T-helper 2 cell treated with Interferon-gamma antibody and Interleukin-4, amounts not matched to agents 100 ng/mL and 5 ng/mL, for 36 hours (primary cell): ENCODE data around the gene AGPAT4. TPM values are rescaled to one million over a fixed set of nuclear protein-coding genes. Genes with fewer than 3 reads are reported as not detected.

Source experiments
- intact Hi-C: fragments of 100-400 bp; cut with micrococcal nuclease; formaldehyde crosslinking; loops from one replicate; pipeline ENCODE4 v1.15.1; 2023
- total RNA-seq: library from RNA; stranded (reverse); gene quantifications from 2 replicates; pipeline ENCODE4 v1.2.3, GENCODE V29; 2022

The AGPAT4 gene
- total RNA-seq, 1 donor from 2014 or later: 12.5 TPM

DNA sequence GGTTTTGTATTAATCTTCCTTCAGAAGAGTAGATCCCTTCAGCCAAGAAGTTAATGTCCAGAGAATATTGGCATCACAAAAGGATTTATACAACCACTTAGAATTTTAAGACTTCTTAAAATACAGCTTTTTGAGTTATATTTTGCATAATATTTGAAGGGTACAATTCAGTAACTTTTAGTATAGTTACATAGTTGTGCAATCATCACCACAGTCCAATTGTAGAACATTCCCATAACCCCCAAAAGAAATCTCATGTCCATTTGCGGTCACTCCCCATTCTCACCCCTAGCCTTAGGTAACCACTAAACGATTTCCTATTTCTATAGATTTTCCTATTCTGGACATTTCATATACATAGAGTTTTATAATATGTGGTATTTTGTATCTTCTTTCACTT lies 155.9 kb downstream of the AGPAT4 start:
- intact Hi-C loops: no loop called here

DNA sequence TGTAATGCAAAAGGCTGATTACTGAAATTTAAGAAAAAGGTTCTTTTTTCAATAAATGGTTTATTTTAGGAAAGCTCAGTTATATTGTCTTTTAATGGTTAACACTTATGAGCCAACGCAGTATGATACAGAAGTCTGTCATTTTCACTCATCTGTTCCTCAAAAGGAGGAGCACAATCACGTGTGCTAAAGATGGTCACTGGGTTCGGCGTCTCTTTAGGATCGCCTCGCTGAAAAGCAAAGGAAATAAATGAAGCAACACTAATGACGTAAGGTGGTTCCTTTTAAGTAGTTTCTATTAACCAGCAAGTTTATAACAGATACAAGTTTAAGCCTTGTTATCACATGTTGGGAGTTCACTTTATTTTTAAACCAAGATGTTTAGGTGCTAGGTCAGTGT lies 156.6 kb downstream of the AGPAT4 start:
- intact Hi-C loops: no loop called here

DNA sequence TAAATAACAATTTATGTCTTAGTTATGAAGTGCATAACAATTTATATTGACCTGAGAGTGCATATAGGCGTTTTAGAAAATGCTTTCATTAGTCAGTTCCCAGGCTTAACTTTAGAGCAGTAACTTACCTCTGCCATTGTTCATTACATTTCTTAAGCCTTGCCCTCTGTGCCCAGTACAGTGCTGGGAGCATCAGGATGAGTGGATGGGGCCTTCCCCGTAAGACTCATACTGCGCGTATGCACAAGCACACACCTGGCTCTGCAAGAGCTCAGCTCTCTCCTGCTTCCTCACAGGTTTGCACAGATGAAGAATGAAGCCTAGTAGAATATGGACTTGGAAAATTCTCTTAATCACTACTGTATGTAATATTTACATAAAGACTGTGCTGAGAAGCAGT lies 157.3 kb downstream of the AGPAT4 start:
- intact Hi-C loops: no loop called here

DNA sequence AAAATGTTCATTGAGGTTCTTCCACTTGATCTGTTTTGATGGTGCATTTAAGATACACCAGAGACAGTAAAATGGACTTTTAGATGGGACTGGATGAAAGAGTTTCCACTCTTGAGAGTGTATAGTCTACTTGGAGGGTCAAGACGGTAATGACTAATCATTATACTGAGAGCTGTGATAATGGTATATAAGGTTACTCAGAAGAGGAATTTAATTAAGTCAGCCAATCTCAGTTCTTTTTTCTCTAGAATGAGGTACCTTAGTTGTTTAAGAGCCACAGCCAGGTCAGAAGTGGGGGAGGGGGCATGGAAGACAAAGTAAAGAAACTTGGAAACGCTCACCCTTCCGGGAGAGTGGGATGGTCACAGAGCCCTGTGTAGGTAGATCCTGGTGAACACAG lies 158.4 kb downstream of the AGPAT4 start:
- intact Hi-C loops: no loop called here

DNA sequence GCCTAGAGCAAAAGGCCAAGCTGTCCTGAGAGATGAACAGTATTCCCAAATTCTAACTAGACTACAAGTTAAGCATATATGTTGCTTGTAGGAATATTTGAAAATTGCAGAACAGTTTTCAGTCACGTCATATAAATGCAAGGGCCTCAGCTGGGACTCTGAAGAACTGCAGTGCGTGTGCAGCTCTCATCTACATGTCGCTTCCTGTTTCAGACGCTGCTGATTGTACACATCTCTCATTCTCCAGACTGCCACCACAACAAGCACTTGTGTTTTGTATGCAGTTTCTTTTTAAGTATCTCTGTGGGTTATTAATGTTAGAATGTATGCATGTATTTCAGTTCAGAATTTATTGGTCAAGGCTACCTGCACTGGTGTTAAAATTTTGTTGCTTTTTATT lies 162.6 kb downstream of the AGPAT4 start:
- intact Hi-C loops: loop anchor here (5.0 kb wide), 3 partner anchors 116 to 161 kb away; partner anchors contain the start of genes AGPAT4 and MAP3K4

DNA sequence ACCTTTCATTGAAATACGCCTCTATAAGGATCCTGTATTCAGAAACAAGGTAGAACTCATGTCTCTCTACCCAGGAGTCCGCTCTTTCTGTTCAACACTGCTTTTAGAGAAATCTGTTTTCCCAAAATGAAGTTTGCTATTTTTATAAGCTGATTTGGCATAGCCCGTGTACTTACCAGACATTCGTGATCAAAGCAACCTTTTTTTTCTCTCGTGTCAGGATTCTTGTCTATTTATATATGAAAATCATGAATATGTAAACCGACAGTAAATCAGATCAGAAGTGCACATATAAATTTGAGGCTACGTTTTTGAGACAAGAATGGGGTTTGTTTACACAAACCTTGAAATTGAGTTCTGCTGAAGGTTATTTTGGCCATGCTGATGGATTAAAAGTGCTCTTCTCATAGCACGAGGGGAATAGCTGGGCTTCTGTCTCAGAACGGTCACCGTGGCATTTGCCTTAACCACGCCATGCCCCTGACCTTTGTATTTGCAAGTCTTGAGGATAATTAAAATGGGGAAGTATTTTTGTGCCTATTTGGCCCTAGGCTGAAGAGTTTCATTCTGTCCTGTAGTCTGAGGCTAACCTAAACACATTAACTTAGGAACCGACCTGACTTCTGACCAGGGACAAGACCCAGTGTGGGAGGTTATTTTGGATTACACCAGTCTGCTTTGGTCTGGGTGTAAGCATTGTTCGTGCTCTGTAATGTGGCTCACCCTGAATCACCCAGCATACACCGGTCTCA lies 163.7 kb downstream of the AGPAT4 start:
- intact Hi-C loops: loop anchor here (5.0 kb wide), 3 partner anchors 117 to 162 kb away; partner anchors contain the start of genes AGPAT4 and MAP3K4

DNA sequence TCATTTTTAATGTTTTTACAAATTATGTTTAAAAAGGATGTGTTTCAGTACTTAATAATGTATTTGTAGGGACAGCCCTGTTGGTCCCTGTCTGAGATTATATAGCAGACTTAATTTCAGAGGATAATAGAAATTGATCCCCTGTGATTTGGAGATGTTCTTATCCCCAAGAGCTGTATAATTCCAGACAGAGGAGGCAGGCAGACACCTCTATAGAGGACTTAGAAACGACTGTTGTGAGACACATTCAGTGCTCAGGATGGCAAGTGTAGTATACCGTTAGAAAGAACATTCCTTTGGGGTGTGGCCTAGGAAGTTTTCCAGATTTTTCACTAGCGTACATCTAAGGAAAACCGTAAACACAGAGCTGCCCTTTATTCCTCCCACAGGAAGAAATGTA lies 164.5 kb downstream of the AGPAT4 start:
- intact Hi-C loops: no loop called here

DNA sequence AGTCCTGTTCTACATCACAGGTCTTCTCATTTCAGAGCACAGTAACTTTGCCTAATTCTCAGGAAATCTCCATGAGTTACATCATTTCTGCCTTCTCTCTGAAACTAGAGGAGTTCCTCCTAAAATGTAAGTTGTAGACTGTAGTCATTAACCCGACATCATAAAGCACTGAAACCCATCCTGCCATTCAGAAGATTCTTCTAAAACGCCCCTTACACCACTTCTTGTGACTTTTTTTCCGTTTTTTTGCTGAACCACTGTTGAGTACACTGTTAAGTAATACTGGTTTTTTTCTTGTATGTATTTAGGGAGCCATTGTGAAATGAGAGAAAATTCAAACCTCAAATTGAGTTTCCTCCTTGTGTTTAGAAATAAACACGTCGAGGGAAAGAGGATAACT lies 164.9 kb downstream of the AGPAT4 start:
- intact Hi-C loops: no loop called here

DNA sequence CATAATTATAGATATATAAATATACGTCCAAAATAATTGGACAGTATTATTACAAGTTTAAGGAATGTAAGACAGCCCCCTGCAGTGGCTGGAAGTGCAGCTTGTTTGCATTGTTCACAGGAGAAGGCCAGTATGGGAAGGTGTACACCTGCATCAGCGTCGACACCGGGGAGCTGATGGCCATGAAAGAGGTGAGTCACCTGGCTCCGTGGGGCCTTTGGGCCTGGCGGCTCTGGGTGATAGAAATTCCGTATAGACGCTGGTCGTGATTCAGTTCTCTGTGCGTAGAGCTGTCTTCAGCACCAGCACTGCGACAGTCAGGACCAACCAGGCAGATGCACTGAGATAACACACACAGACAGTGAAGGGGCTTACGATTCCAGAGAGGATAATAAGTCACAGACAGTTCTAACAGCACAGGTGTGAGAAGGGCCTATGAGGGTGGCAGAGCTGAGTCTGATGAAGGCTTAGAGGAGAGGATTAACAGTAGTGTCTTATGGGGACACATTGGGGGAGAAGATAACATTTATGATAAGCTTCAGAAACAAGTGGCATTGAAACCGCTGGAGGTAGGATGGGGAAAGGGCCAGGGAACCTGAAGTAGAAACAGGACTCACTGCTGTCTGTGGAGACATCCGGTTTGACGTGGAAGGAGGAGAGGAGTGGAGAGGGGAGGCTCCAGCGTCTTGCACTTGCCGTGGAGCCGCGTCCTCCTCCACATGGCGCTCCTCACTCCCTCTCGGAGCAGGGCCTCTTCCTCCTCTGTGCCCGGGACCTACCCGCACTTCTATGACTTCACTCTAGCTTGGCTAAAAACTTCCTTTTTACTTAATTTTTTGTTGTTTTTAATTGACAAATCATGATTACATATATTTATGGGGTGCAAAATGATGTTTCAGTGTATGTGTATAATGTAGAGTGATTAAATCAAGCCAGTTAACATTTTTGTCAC lies 165.8 kb downstream of the AGPAT4 start:
- intact Hi-C loops: no loop called here

DNA sequence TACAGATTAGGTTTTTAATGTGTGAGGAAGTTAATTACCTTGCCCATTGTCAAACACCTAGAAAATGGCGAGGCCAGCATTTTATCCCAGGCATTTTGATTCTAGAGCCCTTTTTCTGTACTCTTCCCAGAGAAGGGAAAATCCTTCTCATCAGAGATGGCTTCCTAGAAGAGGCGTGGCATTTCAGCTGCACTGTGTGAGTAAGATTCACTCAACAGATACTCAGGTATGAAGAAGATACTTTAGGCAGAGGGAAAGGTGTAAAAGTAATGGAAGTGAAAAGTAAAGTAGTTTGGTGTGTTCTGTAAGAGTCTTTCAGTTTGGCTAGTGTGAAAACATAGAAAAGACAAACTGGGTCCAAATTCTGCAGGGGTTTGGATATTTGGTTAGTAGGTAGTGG lies 168.5 kb downstream of the AGPAT4 start:
- intact Hi-C loops: no loop called here

DNA sequence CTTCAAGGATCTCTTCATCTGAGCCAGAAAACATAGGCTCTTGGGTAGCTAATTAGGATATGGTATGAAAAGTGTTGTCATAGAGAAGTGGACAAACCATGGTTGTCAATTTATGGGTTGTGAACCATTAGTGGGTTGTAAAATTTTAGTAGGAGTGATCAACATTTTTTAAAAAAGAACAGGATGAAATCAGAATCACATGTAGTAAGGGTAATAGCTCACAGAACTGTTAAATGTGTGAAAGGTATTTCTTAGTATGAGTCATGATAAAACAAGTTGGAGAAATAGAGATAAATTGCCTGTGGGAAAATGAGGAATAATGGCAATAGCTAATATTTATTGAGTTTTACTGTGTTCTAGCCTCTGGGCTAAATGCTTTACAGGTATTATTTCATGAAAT lies 168.9 kb downstream of the AGPAT4 start:
- intact Hi-C loops: no loop called here

DNA sequence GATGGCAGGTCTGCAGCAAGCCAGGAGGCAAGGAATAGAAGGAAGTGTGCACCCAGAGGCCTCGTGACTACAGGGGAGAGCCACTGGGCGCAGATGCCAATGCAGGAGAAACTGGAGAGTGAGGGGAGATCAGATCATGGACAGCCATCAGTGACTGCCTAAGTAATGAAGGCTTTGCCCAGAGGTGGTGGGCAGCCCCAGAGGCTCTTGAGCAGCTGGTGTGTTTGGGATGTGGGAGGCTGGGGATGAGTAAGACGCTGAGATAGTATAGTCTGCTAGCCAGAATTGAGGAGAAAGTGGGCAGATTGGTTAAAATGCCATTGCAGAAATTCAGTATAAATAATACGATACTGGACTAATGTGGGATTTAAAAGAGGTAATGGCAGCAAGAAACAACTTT lies 170.4 kb downstream of the AGPAT4 start:
- intact Hi-C loops: no loop called here

DNA sequence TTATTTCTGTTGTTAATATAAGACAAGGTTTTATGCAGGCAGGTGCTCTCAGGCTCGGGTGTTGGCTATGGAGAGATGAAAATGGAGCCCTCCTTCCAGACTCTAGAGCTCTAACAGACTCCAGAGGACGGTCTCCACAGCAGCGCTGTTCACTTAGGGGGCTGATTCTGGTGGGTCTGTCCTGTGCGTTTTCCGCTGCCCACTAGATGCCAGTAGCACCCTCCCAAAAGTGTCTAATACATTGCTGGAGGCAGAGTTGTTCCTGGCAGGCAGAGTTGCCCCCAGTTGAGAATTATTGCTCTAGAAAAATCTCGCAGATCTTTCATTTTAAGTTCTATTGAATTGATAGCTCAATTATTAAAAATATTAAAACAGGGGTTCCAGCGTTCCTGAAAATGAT lies 172.3 kb downstream of the AGPAT4 start:
- intact Hi-C loops: loop anchor here (2.0 kb wide), 1 partner anchor 269 kb away; no protein-coding TSS in a partner anchor

DNA sequence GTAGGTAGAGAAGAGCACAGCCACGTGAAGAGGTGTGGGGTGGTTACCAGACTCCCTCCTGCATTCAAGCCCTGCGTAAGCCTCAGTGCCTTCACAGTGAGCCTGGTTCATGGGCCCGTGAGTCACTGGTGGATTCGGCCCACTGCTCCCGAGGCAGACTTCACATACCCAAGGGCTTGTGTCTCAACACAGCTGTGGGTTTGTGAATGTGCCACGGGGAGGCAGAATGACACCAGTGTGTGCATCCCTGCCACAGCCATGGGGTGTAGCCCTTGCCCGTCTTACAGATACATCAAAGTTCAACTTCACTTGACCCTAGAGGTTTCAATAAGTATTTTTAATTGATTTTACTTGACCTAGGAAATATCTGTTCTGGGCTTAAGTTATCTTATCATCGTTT lies 173.8 kb downstream of the AGPAT4 start:
- intact Hi-C loops: loop anchor here (2.0 kb wide), 1 partner anchor 271 kb away; no protein-coding TSS in a partner anchor

DNA sequence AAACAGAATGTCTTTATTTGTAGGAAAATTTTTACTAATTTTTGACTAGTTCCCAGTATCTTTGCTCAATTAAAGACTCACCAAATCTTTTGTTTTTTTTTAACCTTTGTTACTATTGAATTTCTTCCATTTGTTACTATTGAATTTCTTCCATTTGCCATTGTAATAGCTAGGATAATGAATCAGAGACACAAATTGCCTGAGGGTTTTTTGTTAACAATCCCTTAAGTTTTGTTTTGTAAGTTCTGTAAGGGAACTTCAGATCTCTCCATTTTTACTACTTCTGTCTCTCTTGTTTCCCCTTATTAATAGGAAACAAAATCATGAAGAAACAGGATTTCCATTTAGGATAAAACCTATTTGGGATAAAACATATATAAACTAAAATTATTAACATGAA lies 177.9 kb downstream of the AGPAT4 start:
- intact Hi-C loops: no loop called here

DNA sequence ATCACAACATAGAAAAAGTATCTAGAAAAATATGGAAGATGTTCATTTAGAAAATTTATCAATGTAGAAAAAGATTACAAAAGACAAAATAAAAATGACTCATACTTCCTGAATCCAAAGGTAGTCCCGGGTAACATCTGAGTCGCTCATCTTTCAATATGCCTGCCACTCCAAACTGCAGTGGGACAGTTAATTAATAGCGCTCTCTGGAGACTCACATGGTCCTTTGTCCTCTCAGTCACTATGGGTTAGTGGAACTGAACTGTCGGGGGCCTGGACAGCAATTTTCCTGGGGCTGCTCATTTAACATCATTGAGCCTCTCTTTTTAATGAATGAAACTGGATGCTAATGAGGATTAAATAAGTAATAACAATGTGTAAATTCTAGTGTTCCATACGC lies 178.9 kb downstream of the AGPAT4 start:
- intact Hi-C loops: no loop called here

DNA sequence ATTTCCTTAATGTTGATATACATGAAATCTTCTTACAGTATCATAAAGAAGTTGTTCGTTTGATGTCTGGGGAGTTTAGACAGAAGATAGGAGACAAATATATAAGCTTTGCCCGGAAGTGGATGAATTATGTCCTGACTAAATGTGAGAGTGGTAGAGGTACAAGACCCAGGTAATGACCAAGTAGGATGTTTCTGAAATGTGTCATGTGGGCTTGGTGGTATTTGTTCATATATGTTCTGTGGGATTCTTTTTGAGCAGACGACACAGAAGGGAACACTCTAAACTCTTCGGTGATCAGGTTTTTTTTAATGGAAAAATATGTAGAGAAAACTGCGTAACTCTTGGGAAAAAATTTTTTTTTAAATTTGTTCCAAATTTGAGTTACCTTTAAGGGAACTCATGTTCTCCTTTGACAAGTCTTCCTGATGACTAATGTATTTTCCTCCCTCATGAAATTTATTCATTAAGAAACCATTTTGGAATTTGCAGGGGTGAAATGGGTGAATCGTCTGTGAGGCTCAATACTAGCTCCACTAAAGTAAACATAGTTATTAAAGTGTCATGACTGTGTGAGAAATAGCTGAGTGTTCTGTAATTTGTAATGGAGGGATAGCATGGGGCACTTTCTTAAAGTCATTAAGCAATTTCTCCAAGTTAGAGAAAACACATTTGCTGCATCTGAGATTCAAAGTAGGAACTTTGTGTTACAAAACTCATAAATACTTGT lies 181.7 kb downstream of the AGPAT4 start:
- intact Hi-C loops: no loop called here

DNA sequence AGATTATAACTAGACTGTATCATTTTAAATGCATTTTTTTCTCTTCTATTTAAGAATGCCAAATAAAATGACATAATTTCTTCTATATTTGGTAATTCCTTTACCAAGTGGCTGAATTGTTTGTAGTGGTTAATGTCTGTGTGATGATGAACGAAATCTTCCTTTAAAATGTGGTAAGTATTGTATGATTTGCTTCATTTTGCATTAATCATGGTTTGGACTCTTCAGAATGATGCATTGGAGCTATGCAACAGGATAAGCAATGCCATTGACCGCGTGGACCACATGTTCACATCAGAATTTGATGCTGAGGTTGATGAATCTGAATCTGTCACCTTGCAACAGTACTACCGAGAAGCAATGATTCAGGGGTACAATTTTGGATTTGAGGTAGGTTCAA lies 182.7 kb downstream of the AGPAT4 start:
- intact Hi-C loops: no loop called here

DNA sequence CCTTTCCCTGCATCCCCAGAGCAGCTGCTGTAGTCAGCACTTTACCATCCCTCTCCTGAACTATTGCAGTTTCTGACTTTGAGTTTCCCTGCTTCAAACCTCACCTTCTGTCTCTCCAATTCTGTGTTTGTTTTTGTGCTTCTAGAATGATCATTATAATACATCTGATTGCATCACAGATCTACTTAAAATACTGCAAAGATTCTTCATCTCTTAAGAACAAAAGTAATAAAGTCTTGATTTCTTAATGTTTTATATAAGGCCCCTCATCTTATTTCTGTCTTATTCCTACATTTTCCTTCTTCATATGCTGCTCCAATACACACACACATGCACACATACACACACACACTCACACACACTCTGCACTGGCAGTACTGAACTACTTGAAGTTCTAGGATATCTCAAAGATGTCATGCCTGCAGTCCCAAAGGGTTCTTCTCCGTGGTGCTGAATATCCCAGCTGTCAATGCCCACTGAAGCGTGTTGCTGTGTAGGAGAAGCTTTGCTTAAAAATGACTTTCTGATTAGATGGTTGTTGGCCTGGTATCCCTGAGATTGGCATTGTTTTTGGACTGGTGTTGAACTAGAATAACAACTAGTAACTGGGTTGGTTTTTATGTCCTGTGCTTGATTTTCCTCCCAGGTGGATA lies 185.1 kb downstream of the AGPAT4 start:
- intact Hi-C loops: no loop called here

DNA sequence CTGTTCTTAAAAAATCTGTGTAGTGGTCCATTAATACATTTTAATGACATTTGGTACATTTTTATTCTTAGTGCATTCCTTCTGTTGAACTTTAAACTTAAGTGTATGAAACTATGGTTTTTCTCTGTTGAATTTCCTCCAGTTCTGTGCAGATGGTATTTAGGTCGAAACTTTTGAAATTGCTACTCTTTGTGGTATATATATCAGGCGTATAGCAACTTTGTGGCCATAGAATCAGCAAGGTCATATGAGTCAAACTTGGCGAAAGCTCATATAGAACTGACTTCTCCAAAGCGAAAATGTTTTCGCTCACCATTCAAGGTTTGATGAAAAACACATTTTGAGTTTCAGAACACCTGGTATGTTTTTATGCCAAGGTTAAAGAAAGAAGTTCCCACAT lies 188.6 kb downstream of the AGPAT4 start:
- intact Hi-C loops: no loop called here

DNA sequence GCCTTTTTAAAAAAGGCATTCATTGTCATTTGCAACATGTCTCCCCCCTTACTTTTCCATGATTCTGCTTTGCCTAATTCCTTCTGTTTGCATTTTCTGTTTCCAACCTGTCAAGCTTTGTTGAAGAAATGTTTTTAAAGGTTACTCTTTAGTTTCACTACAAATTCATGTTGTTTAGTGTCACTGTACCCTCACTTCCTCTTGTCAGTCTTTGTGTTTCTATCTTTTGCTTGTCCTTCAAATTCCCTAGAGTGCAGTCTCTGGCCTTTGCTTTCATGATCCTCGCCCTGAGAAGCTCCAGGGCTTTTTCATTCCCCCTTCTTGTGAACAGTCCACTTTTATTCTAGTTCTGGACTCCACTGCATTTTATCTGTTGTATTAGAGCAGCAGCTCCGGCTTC lies 191.6 kb downstream of the AGPAT4 start:
- intact Hi-C loops: loop anchor here (5.0 kb wide), 1 partner anchor 90 kb away; the partner anchor contains the start of gene MAP3K4
